Measurements from ENCODE around the gene TBC1D2. TPM values are rescaled to one million over a fixed set of nuclear protein-coding genes. Genes with fewer than 3 reads are reported as not detected.

Gene TBC1D2
- total and polyA plus RNA-seq, 2 of the 13 experiments (the other 11 are each of a cell fraction or from before 2014, with no cell fraction given): 2.0 to 2.8 TPM

- no peak for TF ChIP-seq CCAR2 (optimal IDR thresholded peaks at IDR 0.05; ENCODE audit: low read depth, low read length)
Measured at GRCh38 chr9:98276907-98277469, 21.5 kb upstream of the TBC1D2 start (continued).

DNA sequence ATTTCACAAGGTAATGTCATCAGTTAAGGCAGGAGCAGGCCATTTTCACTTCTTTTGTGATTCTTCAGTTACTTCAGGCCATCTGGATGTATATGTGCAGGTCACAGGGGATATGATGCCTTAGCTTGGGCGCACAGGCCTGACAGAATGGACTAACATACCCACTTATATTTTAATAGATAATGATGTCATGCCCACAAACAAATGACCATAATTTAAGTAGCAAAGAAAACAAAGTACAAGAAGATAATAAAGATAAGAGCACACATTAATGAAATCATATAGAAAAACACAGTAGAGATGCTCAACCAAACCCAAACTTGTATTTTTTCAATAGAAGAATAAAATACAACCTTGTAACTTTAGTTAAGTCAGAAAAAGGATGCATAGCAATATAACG, 19.7 kb upstream of the TBC1D2 start:
- WGBS (ENCODE audit: low lambda C conversion rate): 44% methylated on average over 2 of the region's 2 CpGs
- no peak for ATAC-seq
- no peaks in the 10 kb centered on the region for H3K79me2 ChIP-seq (ENCODE audit: insufficient read depth, low read length)

DNA sequence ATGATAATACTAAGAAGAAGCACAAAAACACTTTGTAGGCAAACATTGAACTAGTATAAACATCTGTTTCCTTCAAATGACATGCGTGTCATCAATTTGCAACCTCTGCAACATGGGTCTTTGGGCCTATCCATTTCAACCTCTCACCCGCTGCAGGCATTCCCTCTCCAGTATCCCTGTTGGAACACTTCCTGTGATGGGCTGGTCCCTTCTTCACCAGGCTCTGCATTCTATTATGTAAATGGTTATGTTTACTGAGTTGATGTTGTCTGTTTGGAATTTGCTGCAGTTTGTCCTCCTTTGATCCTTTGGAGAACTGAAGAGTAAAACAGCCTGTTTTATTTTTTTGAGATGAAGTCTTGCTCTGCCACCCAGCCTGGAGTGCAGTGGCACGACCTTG, 16.6 kb upstream of the TBC1D2 start:
- H3K27ac ChIP-seq (ENCODE audit: extremely low read length, insufficient read depth, low read length): no peak overlapping the region
- intact Hi-C loops (cut with micrococcal nuclease; ENCODE audit: unreplicated experiment) (no loop called here), in situ Hi-C loops (cut with HindIII; ENCODE audit: extremely low pct_ligation_motif_present, low pct_unique_long_range_greater_than_20kb) (no loop called here)
- no peaks in the 10 kb centered on the region for H3K9me3 ChIP-seq (ENCODE audit: low read length)
- BruUV-seq (replicated peaks): no TSS peak
- H3K79me2 ChIP-seq (ENCODE audit: insufficient read depth, low read length): no peaks in the 10 kb centered on the region
- no peak overlapping the region for H3K4me2 ChIP-seq (ENCODE audit: low read depth, low read length)
- ATAC-seq (no peak), DNase-seq (ENCODE audit: low spot score) (no peak), FAIRE-seq (no peak)
- ChIA-PET CTCF (ENCODE audit: low intra/inter-chr PET ratio, low total read pairs) (no interaction called here), POLR2A (no interaction called here)
- no peak overlapping the region for H3K9ac ChIP-seq (ENCODE audit: insufficient read depth, low read depth, low read length)
- H3K4me3 ChIP-seq (replicated peaks in 1 of 3; ENCODE audit: insufficient read depth in 1 of 3, low read depth in 2 of 3, low read length in 3 of 3): no peak overlapping the region
- peaks cover 0 to 26% of the 10 kb centered on the region in 2 experiments; a peak in 2 of 5 replicates for H3K27me3 ChIP-seq (ENCODE audit: control insufficient read depth in 1 of 2, insufficient read depth in 2 of 2, low read length in 2 of 2)
- no peaks in the 10 kb centered on the region for H3K36me3 ChIP-seq (replicated peaks in 1 of 2; ENCODE audit: control insufficient read depth in 1 of 2, insufficient read depth in 2 of 2, low read length in 2 of 2)
- WGBS (ENCODE audit: low lambda C conversion rate): 39% methylated on average over 3 of the region's 3 CpGs
- no peaks in the 10 kb centered on the region for H3K4me1 ChIP-seq (ENCODE audit: insufficient read depth, low read length)
- no peak overlapping the region for H2AFZ ChIP-seq (ENCODE audit: low read length)
- no peaks in the 10 kb centered on the region for H4K20me1 ChIP-seq (ENCODE audit: insufficient read depth, low read length)
- TF ChIP-seq HNRNPL (IDR thresholded peaks at IDR 0.05; ENCODE audit: low read depth, low read length) (no peak), RXRB (CRISPR knock-in tag; IDR thresholded peaks at IDR 0.05; ENCODE audit: borderline replicate concordance) (no peak), ZBTB7A (CRISPR knock-in tag; IDR thresholded peaks at IDR 0.05) (no peak), ZNF17 (CRISPR knock-in tag; IDR thresholded peaks at IDR 0.05) (no peak), MED8 (CRISPR knock-in tag; IDR thresholded peaks at IDR 0.05; ENCODE audit: insufficient replicate concordance) (no peak), ZBTB38 (CRISPR knock-in tag; IDR thresholded peaks at IDR 0.05) (no peak), TFE3 (CRISPR knock-in tag; IDR thresholded peaks at IDR 0.05) (no peak), ZNF570 (CRISPR knock-in tag; IDR thresholded peaks at IDR 0.05; ENCODE audit: borderline replicate concordance) (no peak), NPAS2 (CRISPR knock-in tag; IDR thresholded peaks at IDR 0.05; ENCODE audit: borderline replicate concordance) (no peak), ZNF234 (CRISPR knock-in tag; conservative IDR thresholded peaks at IDR 0.05) (no peak), ISL2 (CRISPR knock-in tag; IDR thresholded peaks at IDR 0.05) (no peak)
- TF ChIP-seq, protein P1, sequence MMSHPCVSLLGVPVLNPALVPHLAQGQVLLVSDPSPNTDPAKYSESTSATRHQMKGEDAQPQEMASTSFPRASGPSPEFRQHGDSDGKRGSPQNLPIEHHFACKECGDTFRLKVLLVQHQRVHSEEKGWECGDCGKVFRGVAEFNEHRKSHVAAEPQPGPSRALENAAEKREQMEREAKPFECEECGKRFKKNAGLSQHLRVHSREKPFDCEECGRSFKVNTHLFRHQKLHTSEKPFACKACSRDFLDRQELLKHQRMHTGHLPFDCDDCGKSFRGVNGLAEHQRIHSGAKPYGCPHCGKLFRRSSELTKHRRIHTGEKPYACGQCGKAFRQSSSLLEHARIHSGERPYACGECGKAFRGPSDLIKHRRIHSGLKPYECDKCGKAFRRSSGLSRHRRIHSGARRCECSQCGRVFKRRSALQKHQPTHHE (CRISPR knock-in tag; IDR thresholded peaks at IDR 0.05; ENCODE audit: borderline replicate concordance): no peak

More for the DNA sequence above, 19.7 kb upstream of the TBC1D2 start:
- H3K4me1 ChIP-seq (ENCODE audit: insufficient read depth, low read length): no peaks in the 10 kb centered on the region
- H3K9me3 ChIP-seq (ENCODE audit: low read length): no peaks in the 10 kb centered on the region
- FAIRE-seq: no peak
- H2AFZ ChIP-seq (ENCODE audit: low read length): no peak overlapping the region
- H3K27ac ChIP-seq (ENCODE audit: extremely low read length, insufficient read depth, low read length): no peak overlapping the region
- intact Hi-C loops (cut with micrococcal nuclease; ENCODE audit: unreplicated experiment): no loop called here
- H3K36me3 ChIP-seq (replicated peaks in 1 of 2; ENCODE audit: control insufficient read depth in 1 of 2, insufficient read depth in 2 of 2, low read length in 2 of 2): no peaks in the 10 kb centered on the region
- no peak overlapping the region for H3K9ac ChIP-seq (ENCODE audit: insufficient read depth, low read depth, low read length)
- no peak for DNase-seq (ENCODE audit: low spot score)
- BruUV-seq (replicated peaks): no TSS peak
- in situ Hi-C loops (cut with HindIII; ENCODE audit: extremely low pct_ligation_motif_present, low pct_unique_long_range_greater_than_20kb): no loop called here
- H3K4me3 ChIP-seq (replicated peaks in 1 of 3; ENCODE audit: insufficient read depth in 1 of 3, low read depth in 2 of 3, low read length in 3 of 3): no peak overlapping the region
- POLR2A ChIA-PET: no interaction called here
- TF ChIP-seq ARID2 (CRISPR knock-in tag; IDR thresholded peaks at IDR 0.05; ENCODE audit: borderline replicate concordance) (no peak), ATF7 (IDR thresholded peaks at IDR 0.05) (peak; percentile 75), ATF7 (CRISPR knock-in tag; IDR thresholded peaks at IDR 0.05) (no peak)
- no peak overlapping the region for H3K4me2 ChIP-seq (ENCODE audit: low read depth, low read length)
- H3K27me3 ChIP-seq (ENCODE audit: control insufficient read depth in 1 of 2, insufficient read depth in 2 of 2, low read length in 2 of 2): peaks cover 3 to 41% of the 10 kb centered on the region in 2 experiments; a peak in 4 of 5 replicates
- CTCF ChIA-PET (ENCODE audit: low intra/inter-chr PET ratio, low total read pairs): no interaction called here
- no peaks in the 10 kb centered on the region for H4K20me1 ChIP-seq (ENCODE audit: insufficient read depth, low read length)

Data from HepG2 (cell line).